GM21526 (cell line): ENCODE data around the gene PFDN5.
A peak's percentile ranks its signal among the peaks of the same experiment; 100 is the strongest.
"Not testable (repeated sequence)": the region's sequence is repeated elsewhere in the genome, so short reads cannot be mapped to it uniquely, and the experiment has no call there.

Experiments used
- ATAC-seq: cut with Tn5 transposase; IDR thresholded peaks from one replicate; pipeline ENCODE4 v1.9.1; 2021; ENCODE audit warnings: moderate library complexity; ENCODE audit not compliant: unreplicated experiment, low FRiP score

Gene PFDN5

DNA sequence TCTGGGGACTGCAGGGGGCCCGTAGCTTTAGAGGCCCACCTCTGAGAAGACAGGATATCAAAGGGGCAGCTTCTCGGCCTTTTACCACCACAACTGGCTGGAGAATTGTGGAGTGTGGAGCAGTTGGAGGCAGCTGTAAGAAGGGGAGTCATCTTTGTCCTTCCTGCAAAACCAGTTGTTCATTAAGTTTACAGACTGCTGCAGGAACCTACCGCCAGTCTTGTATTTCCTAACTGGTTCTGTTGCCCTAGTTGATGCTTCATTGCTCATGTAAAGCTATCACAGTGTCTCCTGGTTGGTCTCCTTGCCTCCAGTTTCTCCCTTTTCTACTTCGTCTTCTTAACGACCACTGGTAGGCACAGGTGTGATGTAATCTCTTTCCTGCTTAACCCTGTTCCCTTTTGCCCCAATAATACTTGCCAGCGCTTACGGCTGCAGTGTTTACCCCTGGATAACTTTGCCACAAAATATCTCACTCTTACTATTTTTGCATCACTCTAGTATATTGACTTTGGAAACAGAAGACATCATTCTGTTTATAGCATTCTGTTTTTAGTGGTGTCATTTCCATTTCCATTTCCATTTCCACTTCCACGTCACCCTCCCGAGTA, 15.3 kb upstream of the PFDN5 start:
- ATAC-seq = no peak

GRCh38 chr12:53286448-53286847, 8.9 kb upstream of the PFDN5 start:
- no peak for ATAC-seq

DNA sequence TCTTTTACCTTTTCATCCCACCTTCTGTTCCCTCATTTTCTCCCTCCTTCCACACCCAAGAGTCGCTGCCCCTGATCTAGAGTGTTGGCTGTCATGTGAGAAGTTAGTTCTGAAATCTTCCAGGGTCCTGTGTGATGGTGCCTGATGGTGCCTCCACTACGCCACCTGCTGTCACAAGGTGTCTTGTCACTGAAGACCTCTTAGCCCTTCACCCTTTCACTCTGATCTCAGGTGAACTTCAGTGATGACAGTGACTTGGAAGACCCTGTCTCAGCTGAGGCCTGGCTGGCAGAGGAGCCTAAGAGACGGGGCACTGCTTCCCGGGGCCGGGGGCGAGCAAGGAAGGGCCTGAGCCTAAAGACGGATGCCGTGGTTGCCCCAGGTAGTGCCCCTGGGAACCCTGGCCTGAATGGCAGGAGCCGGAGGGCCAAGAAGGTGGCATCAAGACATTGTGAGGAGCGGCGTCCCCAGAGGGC, 7.6 kb upstream of the PFDN5 start:
- no peak for ATAC-seq

DNA sequence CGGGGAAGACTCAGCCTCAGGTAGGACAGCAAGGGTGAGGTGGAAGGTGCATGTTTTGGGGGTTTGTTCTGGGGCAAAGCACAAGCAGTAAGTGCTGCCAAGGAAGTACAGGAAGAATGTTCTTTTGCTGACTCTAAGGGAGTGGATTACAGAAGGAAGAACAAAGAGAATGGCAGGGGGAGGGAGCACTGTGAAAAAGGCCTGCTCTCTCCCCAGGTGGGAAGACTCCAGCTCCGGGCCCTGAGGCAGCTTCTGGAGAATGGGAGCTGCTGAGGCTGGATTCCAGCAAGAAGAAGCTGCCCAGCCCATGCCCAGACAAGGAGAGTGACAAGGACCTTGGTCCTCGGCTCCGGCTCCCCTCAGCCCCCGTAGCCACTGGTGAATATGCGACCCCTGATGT, 7.0 kb upstream of the PFDN5 start:
- no peak for ATAC-seq

- ATAC-seq = no peak
Measured at GRCh38 chr12:53289891-53290290, 5.5 kb upstream of the PFDN5 start.

GRCh38 chr12:53290661-53291060, 4.7 kb upstream of the PFDN5 start:
- ATAC-seq = no peak

DNA sequence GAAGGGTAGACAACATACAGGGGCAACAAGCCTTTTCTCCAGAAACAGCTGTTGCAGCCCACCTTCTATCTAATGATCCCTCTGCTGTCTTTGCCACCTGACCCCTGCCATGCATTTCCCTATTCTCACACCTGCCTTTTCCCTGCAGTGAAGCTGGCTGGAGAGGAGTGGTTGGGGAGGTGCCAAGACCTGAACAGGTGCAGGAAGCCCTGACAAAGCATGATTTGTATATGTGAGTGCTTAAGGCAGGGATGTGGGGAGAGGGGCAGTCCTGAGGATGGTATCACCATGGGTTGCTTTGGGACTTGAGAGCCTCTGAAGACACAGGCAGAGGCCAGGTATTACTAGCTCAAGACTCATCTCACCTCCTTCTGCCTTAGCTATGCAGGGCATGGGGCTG, 2.9 kb upstream of the PFDN5 start:
- ATAC-seq = no peak

DNA sequence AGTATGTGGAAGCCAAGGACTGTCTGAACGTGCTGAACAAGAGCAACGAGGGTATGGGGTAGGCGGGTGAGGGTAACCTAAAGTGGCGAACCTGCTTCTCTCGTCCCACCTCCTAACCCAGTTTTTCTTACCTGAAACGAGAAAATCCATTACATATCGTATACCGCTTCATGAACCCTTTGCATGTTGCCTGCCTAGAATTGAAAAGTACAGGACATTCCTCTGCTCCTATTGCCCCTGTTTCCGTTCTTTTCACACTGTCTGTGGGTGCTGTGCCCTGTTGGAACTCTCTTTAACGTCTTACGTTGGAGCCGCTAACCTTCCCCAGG, 513 bp downstream of the PFDN5 start:
- no peak for ATAC-seq

- not testable (repeated sequence) for ATAC-seq
Measured at GRCh38 chr12:53297106-53297505, 1.8 kb downstream of the PFDN5 start.

- ATAC-seq = no peak
Measured at GRCh38 chr12:53298164-53298563, 2.8 kb downstream of the PFDN5 start.

- no peak for ATAC-seq
Measured at GRCh38 chr12:53299101-53299453, 3.7 kb downstream of the PFDN5 start.

DNA sequence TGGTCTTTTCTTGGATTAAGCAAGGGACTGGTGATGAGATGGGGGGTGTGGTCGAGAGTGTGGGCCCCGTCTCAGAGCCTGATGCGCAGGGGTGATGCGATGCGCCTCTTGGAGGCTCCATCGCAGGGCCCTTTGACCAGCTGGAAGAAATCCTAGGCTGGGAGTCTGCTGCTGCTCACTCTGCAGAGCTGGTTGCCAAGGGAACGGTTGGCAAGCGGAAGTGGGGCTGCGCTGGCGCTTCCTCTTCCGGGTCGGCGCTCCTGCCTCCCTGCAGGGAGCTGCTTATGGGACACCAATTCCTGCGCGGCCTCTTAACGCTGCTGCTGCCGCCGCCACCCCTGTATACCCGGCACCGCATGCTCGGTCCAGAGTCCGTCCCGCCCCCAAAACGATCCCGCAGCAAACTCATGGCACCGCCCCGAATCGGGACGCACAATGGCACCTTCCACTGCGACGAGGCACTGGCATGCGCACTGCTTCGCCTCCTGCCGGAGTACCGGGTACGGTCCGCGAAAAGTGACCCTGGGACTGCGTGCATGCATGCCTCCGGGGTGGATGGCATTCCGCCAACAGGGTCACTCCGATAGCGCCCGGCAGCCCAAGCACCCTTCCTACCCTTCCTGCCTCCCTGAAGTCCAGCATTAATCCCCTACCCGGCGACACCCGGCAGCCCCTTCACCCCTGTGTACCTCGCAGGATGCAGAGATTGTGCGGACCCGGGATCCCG, 4.3 kb downstream of the PFDN5 start, which contains the start of gene MYG1:
Gene MYG1 (plus strand): TSS at position 242 of the 727 bp plus-strand sequence. CDS start 43 bp downstream, at position 285.
- peak; percentile 62 for ATAC-seq

DNA sequence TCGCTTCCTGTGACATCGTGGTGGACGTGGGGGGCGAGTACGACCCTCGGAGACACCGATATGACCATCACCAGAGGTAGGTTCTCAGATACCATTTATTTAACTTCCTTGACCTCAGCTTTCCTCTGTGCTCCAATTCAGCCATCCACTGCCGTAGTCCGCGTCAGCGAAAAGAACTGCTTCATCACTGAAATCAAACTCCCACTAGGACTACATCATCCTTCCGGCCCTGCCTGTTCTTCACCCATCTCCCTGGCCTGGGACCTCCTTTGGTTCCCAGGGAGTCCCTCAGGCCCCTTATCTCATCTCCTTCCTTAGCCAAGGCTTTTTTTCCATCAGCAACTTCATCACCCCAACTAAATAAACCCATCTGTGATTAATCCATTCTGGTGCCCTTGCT, 4.8 kb downstream of the PFDN5 start:
- no peak for ATAC-seq

- ATAC-seq = no peak
Measured at GRCh38 chr12:53302903-53303302, 7.6 kb downstream of the PFDN5 start.

- ATAC-seq = no peak
Measured at GRCh38 chr12:53306826-53307225, 11.5 kb downstream of the PFDN5 start.

DNA sequence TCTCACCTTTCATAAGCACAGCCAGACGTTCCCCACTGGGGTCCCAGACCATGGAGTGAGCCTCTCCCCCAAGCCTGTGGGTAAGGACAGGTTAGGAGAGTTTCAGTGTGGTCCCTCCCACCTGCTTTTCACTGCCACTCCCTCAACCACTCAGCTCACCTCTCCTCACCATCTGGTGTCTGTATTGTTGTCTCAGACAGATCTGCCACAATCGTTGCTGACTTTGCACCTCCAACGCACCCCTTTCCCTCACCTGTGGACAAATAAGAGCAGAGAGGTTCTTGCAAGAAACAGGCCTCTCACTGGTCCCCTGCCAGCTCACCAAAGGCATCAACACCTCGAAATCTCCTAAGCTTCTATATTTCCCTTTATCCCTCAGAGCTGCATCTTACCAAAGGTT, 12.9 kb downstream of the PFDN5 start:
- ATAC-seq = no peak

- no peak for ATAC-seq
Measured at GRCh38 chr12:53313996-53314395, 18.7 kb downstream of the PFDN5 start.

GRCh38 chr12:53320352-53321195, 25.2 kb downstream of the PFDN5 start:
- ATAC-seq = no peak

DNA sequence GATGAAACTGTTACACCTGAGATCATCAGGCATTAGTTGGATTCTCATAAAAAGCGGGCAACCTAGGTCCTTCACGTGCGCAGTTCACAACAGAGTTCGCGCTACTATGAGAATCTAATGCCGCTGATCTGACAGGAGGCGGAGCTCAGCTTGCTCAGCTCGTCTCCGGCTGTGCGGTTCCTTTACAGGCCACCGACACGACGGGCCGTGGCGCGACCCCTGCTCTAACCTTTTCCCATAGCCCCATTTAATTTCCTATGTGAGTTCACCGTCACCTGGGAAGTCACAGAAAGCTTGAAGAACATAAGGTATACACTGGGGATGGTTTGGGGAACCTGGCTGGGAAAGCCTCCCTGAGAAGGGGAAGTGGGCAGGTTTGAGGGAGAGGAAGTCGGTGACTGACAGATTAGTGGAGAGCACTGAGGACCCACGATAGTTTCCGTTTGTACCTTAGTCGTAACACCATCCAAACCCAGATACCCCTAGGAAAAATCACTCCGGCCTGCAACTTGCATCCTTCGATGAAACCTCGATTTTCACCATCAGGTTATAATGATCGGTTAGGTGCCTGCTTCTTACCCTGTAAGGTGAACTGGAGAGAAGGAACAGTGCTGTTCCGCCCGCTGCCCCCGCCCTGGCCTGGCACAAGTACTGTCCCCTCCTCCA, 28.9 kb downstream of the PFDN5 start:
- no peak for ATAC-seq

DNA sequence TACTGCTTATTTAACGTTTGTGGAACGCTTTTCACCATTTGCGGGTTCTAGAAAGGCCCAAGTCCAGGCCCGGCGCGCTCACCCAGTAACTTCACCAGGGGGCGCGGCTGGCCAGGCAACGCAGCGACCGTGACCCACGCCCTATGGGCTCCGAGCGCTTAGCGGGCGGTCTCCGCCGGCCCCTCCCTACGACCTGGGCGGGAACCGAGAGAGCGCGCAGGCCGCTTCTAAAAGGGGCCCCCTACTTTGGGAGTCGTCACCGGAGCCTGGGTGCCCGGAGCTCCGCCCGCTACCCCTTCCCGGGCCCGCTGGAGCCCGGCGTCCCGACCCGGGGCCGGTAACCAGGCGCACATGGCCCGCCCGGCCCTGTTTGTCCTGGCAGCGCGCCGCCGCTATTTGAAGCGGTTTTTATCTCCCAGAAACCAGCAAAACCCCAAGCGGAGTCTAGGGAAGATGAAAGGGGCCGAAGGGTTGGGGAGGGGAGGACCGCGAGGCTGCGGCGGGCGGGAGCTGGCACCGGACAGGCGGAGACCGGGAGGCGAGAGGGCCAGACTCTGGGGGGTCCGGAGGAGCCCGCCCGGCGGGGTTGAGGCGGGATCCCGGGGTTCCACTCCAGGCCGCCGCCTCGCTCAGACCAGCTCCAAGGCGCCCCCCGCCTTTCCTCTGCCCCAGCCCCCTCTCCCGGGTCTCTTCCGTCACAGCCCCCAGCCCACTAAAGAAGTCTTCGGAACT, 29.6 kb downstream of the PFDN5 start:
- ATAC-seq = peak; percentile 53
